GM21737 (cell line): Measurements from ENCODE around the gene CNTN4.

Experiments used
- ATAC-seq: cut with Tn5 transposase; IDR thresholded peaks from one replicate; pipeline ENCODE4 v1.9.1; 2021; ENCODE audit warnings: mild to moderate bottlenecking, moderate library complexity; ENCODE audit not compliant: unreplicated experiment

CNTN4 gene

DNA sequence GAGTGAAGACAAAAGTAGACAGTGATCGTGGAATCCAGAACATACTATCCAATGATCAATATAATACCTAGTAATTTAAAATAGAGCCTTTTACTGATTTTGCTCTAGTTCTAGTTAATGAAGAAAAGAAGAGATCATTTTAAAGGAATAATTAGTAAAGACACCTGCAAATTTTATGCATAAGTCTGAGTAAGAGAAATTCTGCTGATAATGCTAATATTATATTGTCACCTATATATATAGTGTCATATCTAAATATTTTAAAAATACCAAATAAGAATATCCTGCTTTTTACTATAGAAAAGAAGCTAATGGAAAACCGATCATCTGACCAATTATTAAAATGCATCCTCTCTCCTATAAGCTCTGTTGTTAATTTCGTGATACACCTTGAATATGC lies 152.1 kb downstream of the CNTN4 start:
- no peak for ATAC-seq

DNA sequence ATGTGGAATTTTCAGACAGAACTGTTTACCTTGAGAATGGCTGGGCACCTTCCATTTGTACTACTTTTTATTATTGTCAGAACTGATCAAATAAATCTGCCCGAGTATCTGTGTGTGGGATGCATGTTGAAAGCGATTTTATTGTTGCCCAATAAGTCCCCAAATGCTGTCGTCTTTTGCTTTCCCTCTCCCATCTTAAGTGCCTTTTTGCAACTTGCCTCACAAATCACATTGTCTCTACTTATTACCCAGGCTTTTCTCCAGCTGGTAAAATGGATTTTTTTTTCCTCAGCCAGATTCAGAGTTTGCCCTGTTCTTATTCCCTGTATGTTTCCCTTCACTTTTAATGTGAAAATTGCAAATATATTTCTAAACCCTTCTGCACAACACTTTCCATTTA lies 163.1 kb downstream of the CNTN4 start:
- ATAC-seq: no peak

- no peak for ATAC-seq
Observed at GRCh38 chr3:2262204-2262603, 163.5 kb downstream of the CNTN4 start.

- ATAC-seq: no peak
Observed at GRCh38 chr3:2266606-2267005, 167.9 kb downstream of the CNTN4 start.

DNA sequence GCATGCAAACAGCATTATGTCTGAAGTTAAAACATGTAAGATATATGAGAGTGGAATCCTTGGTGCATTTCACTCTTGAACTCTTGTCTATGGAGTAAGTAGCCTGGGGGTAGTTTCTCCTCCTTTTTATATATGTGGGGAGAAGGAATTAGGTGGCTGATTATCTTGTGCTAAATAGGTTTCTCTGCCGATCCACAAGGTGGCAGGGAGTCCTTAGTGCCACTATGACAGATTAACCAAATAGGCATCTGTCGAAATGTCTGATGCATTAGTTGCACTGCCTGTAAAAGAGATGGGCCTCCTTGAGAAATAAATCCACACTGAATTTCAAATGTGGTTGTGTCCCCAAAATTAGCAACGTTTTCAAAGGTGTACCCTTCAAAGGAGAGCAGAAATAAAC lies 170.1 kb downstream of the CNTN4 start:
- no peak for ATAC-seq

DNA sequence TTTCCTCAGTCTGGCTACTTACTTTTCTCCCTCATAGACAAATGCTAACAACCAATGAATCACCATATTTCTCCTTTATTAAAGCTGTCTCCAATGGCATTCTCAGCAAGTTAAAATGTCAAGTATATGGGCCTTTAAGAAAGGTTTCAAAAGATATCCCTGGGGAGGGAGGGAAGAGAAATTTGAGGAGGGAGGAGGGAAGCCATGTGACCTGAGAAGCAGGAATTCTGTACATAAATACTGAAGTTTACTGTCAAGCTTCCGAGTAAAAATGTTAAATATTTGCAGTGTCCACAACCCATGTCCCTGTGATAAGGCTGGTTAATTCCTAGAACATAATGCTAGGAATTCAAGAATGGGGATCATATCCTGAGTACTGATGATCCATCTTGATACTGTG lies 175.9 kb downstream of the CNTN4 start:
- ATAC-seq: no peak

GRCh38 chr3:2283818-2284217 lies 185.2 kb downstream of the CNTN4 start:
- no peak for ATAC-seq

- ATAC-seq: no peak
Observed at GRCh38 chr3:2300938-2301337, 202.3 kb downstream of the CNTN4 start.

DNA sequence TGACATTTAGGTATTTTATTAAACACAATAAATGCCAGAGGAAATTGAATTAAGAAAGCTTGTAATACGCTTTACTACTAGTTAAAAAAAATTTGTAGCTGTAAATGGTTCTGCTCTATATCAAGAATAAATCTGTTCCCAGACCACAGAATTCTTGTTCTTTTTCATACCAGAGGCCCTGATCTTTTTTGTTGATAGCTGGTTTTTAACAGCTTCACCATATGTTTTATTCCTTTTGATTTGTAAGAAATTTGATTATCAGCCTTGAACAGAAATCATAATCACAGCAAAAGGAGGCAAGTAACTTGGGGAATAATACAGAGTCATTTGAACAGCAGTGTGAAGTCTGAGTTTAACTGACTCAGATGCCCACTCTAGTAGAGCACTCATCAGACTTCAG lies 202.7 kb downstream of the CNTN4 start:
- no peak for ATAC-seq

DNA sequence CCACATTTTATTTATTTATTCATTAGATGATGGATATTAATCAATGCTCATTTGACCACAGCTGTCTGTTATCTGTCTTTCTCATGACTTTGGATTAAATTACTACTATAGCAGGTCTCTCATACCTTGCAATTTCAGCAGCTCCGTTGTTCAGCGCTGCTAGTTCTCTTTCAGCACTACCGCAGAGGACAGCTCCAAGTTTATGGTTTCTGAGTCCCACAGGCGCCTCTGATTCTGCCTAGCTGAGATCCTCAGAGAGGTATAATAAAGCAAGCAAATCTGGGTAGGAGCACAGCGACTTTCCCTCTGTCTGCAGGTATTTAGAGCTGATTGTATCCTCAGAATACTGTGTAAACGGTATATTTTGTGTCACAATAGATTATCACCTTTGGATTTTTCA lies 204.9 kb downstream of the CNTN4 start:
- ATAC-seq: no peak

DNA sequence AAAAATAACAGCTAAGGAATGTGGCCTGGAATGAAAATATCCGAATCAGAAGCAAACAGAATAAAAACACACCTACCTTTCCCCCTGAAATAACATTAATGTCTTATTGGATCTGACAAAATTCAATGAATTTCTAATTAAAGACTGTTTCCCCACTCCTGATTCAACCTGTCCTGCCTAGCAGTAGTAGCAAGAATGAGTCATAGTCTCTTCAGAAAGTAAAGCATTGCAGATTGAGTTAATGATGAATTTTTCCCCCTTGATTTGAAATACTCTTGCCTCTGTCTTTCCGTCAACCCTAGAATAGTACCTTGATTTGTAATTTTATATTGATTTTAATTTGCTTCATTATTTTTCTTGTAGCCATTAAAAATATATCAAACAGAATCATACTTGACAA lies 212.4 kb downstream of the CNTN4 start:
- no peak for ATAC-seq

GRCh38 chr3:2317521-2317920 lies 218.9 kb downstream of the CNTN4 start:
- no peak for ATAC-seq

- no peak for ATAC-seq
Observed at GRCh38 chr3:2334921-2335320, 236.3 kb downstream of the CNTN4 start.

GRCh38 chr3:2343031-2343682 lies 244.5 kb downstream of the CNTN4 start:
- no peak for ATAC-seq

DNA sequence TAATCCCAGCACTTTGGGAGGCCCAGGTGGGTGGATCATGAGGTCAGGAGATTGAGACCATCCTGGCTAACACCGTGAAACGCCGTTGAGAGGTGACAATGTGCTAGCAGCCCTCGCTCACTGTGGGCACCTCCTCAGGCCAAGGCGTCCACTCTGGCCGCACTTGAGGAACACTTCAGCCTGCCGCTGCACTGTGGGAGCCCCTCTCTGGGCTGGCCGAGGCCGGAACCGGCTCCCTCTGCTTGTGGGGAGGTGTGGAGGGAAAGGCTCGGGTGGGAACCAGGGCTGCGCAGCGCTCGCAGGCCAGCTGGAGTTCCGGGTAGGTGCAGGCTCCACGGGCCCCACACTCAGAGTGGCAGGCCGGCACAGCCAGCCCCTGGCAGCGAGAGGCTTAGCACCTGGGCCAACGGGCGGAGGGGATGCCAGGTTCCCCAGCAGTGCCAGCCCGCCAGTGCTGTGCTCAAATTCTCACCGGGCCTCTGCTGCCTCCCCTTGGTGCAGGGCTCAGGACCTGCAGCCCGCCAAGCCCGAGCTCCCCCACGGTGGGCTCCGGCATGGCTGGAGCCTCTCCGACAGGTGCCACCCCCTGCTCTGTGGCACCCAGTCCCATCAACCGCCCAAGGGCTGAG lies 253.6 kb downstream of the CNTN4 start:
- no peak for ATAC-seq

DNA sequence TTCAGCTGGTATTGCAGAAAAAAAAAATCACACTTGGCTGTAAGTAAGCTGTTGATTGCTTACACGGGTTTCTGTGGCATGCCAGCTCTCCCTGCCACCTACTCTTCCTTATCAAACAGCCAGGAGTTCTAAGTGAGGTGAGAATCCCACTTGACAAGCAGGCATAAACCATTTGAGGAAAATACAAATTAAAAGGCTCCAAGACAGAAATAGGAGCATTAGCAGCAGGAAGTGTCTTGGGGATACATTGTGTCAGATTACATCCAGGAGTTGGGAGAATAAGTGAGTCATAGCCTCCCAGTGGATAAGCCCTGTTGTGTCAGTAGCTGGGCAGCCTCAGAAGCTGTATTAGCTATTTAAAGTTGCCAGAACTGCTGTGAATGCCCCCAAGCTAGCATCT lies 256.0 kb downstream of the CNTN4 start:
- no peak for ATAC-seq

GRCh38 chr3:2356298-2356950 lies 257.8 kb downstream of the CNTN4 start:
- no peak for ATAC-seq

GRCh38 chr3:2360815-2361214 lies 262.1 kb downstream of the CNTN4 start:
- no peak for ATAC-seq

GRCh38 chr3:2362122-2362521 lies 263.5 kb downstream of the CNTN4 start:
- ATAC-seq: no peak

DNA sequence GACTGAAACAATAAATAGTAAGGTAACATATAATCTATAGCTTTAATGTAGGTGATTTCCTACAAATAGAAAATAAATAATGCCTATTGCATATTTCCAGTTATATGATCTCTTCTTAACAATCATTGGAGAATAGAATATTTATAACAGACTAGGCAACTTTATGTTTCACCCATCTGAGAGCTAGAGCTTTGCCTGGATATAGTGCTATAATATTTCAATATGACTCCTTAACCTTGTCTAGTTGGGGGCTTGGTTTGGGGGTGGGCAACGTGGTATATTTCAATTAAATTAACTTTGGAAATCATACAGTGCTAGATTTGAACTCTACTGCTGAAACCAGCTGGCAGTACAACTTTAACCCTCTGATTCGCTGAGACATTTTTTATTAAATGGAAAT lies 265.2 kb downstream of the CNTN4 start:
- ATAC-seq: no peak

- ATAC-seq: no peak
Observed at GRCh38 chr3:2370317-2370716, 271.7 kb downstream of the CNTN4 start.

- no peak for ATAC-seq
Observed at GRCh38 chr3:2372306-2372705, 273.6 kb downstream of the CNTN4 start.
